Urothelium cell line (cell line): ENCODE results near the gene PARG.
"Not testable (repeated sequence)": the region's sequence is repeated elsewhere in the genome, so short reads cannot be mapped to it uniquely, and the experiment has no call there.

Experiments used
- DNase-seq: peaks from one replicate; pipeline ENCODE4 v3.0.0; 2011; ENCODE audit warnings: low spot score, mixed read lengths
- FAIRE-seq: peaks from 2 replicates; lab custom pipeline; 2011; peaks lifted over from hg19 to GRCh38; lab: Jason Lieb, UNC

PARG gene

DNA sequence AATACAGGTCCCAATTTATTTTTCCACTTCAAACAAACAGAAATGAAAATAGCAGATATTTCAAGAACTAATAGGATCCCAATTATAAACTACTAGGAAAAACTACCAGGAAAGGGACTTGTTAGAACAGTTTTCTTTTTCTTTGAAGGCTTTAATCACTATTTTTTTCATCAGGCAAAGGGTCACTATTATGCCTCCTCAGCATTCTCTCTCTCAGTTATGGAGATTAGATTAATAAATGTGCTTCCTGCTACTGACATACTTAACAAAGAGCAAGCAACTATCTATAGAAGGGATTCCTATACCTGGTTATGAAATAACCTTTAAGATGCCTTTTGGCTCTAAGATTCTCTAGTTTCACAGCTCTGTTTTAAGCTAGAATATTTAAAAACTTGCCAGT lies 108.7 kb downstream of the PARG start:
- FAIRE-seq (no peak), DNase-seq (no peak)

DNA sequence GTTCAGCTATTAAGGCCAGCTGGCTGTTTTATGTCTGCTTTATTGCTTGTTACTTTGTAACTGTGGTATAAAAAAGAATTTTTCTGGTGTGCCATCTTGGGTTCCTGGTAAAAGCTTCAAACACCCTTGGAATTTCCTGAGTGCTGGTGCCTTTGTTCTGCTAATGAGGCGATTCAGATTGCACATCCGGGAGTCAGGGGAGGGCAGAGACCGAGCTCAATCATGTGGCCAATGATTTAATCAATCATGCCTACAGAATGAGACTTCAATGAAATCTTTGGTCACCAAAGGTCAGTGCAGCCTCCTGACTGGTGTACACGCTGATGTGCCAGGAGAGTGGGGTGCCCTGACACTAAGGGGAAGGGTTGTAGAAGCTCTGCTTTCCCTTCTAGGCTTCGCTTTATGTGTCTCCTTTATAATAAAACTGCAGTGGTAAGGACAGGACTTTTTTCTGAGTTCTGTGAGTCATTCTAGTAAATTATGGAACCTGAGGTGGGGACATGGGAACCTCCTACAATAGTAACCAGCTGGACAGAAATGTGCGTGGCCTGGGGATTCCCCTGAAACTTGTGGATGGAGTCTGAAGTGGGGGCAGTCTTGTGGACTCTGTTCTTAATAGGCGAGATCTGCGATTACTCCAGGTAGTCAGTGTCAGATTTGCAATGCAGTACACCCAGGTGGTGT lies 110.3 kb downstream of the PARG start:
- FAIRE-seq (no peak), DNase-seq (no peak)

- DNase-seq (no peak), FAIRE-seq (no peak)
These were observed 111.0 kb downstream of the PARG start for GRCh38 chr10:49830846-49831245.

- DNase-seq: no peak
- FAIRE-seq: no peak
These were observed 111.8 kb downstream of the PARG start for GRCh38 chr10:49830016-49830415.

DNA sequence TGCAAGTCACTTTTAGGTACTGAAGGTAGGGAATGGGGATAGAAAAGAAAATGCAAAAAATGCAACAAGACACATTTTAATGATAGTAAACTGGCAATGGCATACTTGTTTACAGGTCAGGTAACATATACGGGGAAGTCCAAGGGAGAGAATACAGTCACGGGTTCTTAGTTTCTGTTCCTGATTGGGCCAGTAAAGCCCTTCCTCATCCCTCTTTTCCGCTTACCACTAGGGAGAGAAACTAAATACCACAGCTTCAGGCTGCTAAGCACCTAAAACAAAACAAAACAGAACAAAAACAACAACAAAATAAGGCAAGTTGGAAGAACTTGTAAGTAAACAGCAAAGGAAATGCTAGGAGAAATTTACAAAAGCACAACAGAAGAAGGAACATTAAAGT lies 114.5 kb downstream of the PARG start:
- no peak for DNase-seq
- no peak for FAIRE-seq

- no peak for DNase-seq
- FAIRE-seq: no peak
These were observed 122.4 kb downstream of the PARG start for GRCh38 chr10:49819234-49819958.

- FAIRE-seq: no peak
- no peak for DNase-seq
These were observed 124.0 kb downstream of the PARG start for GRCh38 chr10:49817845-49818244.

GRCh38 chr10:49803988-49804387 lies 137.8 kb downstream of the PARG start:
- DNase-seq (no peak), FAIRE-seq (peak; percentile 59)

- DNase-seq (no peak), FAIRE-seq (no peak)
These were observed 143.6 kb downstream of the PARG start for GRCh38 chr10:49798275-49798674.

GRCh38 chr10:49791100-49791499 lies 150.7 kb downstream of the PARG start:
- no peak for DNase-seq

GRCh38 chr10:49784681-49785080 lies 157.1 kb downstream of the PARG start:
- DNase-seq (no peak), FAIRE-seq (no peak)

More at GRCh38 chr10:49791100-49791499, 150.7 kb downstream of the PARG start:
- FAIRE-seq: no peak

DNA sequence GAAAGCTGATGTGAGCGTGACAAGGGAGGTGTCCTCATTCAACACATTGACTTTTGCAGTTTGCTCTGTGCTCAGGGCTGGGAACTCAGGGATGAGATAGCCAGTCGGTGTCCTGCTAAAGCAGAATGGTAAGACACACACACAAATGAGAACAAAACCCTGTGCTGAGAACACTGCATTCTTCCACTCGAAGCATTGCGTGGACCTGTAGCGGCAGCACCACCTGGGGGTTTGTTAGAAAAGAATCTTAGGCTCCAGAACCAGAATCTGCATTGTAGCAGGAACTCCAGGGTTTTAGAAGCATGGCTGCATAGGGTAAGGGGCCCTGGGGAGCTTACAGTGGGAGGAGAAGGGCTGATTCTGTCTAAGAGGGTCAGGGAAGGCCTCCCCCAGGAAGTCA lies 158.2 kb downstream of the PARG start:
- FAIRE-seq (no peak), DNase-seq (no peak)

GRCh38 chr10:49781247-49781646 lies 160.6 kb downstream of the PARG start:
- FAIRE-seq (no peak), DNase-seq (no peak)

GRCh38 chr10:49778197-49778596 lies 163.6 kb downstream of the PARG start:
- DNase-seq (no peak), FAIRE-seq (no peak)

DNA sequence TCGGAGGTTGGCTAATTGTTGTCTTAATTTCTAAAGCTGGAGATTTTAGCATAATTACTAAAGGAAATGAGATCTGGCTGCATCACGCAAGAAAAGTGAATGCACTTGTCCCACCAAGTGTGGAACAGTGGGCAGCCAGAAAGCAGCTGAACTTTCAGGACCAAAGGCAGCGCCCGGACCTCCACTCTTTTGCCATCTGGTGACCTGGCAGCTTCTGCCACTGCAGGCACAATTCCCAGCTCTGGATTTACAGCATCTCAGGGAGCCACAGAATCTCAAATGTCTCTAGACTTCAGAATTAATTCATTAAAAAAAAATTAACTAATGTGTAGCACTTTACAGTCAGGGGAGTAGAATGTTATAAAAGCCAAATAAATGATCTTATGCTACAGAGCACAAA lies 165.0 kb downstream of the PARG start:
- DNase-seq (no peak), FAIRE-seq (no peak)

- DNase-seq (no peak), FAIRE-seq (no peak)
These were observed 166.8 kb downstream of the PARG start for GRCh38 chr10:49775014-49775413.

GRCh38 chr10:49772944-49773343 lies 168.9 kb downstream of the PARG start:
- not testable (repeated sequence) for DNase-seq, FAIRE-seq

GRCh38 chr10:49771046-49771445 lies 170.8 kb downstream of the PARG start:
- DNase-seq, FAIRE-seq: not testable (repeated sequence)

DNA sequence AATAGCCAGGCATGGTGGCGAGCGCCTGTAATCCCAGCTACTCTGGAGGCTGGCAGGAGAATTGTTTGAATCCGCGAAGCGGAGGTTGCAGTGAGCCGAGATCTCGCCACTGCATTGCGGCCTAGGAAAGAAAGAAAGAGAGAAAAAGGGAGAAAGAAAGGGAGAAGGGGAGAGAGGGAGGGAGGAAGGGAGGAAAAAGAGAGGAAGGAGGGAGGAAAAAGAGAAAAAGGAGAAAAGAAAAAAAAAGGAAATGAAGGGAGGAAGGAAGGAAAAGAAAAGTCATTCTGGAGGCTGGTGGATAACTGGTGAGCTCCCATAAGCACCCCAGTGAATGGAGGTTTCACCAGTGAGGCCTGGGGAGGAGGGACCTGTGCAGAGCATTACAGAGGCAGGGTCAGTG lies 172.1 kb downstream of the PARG start:
- DNase-seq: no peak
- FAIRE-seq: no peak

DNA sequence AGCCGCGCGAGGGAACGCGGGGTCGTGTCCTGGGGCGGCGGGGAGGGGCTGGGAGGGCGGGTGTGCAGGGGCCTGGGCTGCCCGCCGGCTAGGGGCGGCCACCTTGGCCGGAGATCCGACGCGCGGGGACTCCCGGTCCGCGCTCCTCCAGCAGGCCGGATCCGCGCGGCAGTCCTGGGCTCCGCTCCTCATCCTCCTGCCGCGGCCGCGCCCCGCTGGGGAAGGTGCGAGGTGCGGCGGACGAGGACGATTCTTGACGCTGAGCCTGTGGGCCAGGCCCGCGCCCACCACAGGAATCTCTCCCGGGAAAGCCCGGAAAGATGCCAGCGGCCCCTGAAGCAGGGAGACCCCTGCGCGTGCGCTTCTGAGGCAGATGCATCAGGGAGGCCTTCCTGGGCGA lies 173.1 kb downstream of the PARG start:
- no peak for DNase-seq

DNA sequence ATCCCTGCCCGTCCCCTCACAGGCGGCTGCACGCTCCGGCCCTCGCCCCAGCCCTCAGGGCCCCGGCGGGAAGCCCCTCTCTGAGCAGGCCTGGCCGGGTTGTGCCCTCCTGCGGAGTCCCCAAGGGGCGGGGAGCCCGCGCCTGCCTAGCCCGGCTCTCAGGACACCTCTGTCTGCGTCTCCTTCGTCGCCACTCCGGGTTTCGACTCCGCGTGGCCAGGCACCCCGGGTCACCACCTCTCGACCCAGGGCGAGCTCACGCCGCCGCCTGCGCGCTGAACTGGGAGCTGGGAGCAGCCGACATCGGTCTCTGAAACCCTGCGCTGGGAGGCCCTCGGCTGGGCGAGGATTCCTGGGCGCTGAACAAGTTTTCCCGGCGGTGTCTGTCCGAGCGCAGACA lies 173.5 kb downstream of the PARG start:
- FAIRE-seq (no peak), DNase-seq (no peak)

More for the DNA sequence above, 173.1 kb downstream of the PARG start:
- no peak for FAIRE-seq
